GM21737 (cell line): ENCODE results near the gene TMEM250.

Experiments
- ATAC-seq: cut with Tn5 transposase; IDR thresholded peaks from one replicate; pipeline ENCODE4 v1.9.1; 2021; ENCODE audit warnings: mild to moderate bottlenecking, moderate library complexity; ENCODE audit not compliant: unreplicated experiment

Gene TMEM250

DNA sequence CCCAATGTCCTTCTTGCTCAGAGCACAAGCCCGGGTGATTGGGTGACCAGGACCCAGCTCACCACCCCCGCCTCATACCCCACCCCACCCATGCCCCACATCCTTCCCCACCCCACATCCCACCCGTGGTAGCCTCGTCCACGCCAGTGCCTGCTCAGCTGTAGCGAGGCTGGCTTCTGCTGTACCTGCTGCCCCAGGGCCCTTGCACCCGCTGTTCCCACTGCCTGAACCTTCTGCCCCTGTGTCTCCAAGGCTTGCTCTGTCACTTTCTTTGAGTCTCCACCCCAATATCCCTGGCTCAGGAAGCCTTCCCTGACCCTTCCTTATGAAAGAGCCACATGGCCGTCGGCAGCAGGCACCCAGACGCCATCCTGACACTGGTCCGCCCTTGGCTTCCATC, 20.5 kb downstream of the TMEM250 start:
- ATAC-seq, result no peak

DNA sequence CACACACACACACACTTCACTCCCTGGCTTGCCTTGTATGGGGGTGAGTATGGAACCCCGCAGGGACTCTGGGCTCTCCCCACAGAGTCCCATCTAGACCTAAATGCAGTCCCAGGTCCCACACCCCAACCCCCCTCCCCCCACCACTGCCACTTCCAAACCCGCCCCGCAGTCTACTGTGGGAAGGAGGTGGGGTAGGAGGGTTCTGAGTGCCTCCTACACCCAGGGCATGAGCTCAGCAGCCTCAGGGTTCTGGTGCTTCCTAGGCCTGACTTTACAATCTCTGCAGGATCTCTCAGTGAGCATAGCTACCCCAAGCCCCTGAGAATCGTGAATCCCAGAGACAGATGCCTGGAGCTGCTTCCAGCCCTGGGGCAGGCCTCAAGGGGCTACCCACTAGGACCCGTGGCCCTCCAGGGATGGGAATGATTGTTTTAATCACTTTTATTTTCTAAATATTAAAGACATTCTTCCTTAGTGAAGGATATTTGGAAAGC, 22.1 kb downstream of the TMEM250 start:
- ATAC-seq, result no peak

DNA sequence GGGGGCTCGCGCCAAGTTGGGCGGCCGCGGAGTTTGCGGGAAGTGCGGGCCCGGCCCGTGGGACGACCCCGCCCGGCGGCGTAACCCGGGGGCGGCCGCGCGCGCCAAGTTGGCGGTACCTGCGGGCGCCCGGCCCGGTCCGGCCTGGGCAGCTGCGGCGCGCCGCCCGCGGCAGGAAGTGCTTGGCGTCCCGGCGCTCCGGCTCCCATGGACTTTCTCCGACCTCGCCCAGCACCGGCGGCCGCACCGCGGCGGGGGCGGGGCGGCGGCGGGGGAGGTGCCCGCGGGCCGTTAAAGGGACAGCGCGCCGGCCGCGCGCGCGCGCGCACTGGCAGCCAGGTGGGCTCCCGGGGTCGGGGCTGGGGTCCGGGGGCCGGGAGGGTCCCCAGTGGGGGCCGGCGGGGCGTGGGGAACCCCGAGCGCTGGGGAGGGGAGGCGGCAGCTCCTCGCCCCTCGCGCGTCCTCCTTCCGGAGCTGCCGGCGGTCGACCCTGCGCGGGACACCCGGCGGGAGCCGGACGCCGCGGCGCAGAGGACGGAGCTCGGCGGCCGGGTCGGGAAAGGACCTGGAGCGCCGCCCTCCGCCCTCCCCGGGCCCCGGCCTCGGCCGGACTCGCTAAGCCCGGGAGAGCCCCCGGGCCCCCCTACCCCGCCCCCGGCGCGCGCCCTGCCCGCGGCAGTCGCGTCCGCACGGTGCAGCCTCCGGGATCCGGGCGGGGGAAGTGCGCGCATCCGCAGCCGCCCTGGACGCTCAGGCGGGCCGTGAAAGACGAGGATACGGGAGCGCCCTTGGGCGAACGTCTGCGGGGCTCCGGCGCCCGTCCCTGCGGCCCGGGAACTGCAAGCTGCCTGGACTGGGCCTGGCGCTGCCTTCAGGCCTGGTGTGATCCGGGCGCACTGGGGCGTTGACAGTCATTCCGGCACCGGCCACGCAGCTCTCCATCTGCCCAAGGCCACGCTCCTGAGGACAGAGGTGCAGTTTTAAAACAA, 23.3 kb downstream of the TMEM250 start, which contains the start of gene NACC2:
NACC2 (minus strand) TSS at position 220 of the 989 bp plus-strand sequence. CDS start 44,768 bp downstream, outside the sequence.
- no peak for ATAC-seq

- no peak for ATAC-seq
These were observed 24.4 kb downstream of the TMEM250 start for GRCh38 chr9:136093995-136094881.

- ATAC-seq, result no peak
These were observed 25.2 kb downstream of the TMEM250 start for GRCh38 chr9:136093346-136093986.

DNA sequence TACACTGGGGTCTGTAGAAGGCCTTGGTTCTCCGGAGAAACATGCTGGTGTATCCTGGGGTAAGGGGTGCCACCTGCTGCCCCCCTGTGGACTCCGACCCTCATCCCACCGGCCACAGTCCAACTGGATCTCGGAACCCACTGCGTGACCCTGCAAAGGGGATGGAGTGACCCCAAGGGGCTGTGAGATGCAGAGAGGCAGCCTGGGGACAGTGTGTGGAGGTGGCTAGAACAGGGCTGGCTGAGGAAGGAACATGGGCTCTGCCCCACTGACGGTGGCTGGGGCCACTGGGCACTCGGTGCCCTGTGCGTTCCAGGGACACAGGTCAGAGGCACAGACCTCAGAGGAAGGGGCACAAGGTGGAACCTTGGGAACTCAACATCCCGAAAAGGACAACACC, 25.9 kb downstream of the TMEM250 start:
- ATAC-seq, result no peak

DNA sequence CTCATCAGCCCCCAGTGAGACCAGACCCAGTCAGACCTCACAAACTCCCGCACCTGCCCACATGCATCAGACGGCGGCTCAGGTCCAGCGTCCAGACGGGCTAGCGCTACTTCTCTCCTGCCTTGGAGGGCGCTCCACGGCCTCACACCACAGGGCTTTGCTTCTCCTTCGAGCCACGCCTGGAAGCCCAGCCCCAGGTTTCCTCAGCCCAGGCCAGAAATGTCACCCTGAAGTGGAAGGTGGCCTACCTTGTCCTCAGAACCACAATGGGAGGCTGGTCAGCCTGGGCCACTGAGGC, 26.4 kb downstream of the TMEM250 start:
- ATAC-seq, result no peak

- no peak for ATAC-seq
These were observed 26.9 kb downstream of the TMEM250 start for GRCh38 chr9:136091582-136092352.

GRCh38 chr9:136090768-136091581, 27.7 kb downstream of the TMEM250 start:
- ATAC-seq, result no peak

- ATAC-seq, result no peak
These were observed 28.5 kb downstream of the TMEM250 start for GRCh38 chr9:136090056-136090735.

DNA sequence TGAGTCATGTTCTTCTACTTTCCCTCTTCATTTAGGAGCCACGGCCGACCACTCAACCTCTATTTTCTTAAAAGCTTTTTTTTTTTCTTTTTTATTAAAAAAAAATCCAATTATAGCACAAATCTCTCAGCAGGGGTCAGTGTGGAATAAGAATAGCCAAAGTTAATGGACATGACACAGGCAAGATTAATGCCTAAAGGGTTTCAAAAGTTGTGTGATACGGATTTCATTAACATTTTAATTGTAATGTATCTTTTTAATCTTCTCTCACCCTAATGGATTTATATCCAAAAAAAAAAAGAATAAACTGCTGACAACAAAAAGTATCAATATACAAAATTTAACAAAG, 29.0 kb downstream of the TMEM250 start:
- ATAC-seq, result no peak

- no peak for ATAC-seq
These were observed 29.6 kb downstream of the TMEM250 start for GRCh38 chr9:136088939-136089696.

GRCh38 chr9:136088481-136088938, 30.2 kb downstream of the TMEM250 start:
- ATAC-seq, result no peak

DNA sequence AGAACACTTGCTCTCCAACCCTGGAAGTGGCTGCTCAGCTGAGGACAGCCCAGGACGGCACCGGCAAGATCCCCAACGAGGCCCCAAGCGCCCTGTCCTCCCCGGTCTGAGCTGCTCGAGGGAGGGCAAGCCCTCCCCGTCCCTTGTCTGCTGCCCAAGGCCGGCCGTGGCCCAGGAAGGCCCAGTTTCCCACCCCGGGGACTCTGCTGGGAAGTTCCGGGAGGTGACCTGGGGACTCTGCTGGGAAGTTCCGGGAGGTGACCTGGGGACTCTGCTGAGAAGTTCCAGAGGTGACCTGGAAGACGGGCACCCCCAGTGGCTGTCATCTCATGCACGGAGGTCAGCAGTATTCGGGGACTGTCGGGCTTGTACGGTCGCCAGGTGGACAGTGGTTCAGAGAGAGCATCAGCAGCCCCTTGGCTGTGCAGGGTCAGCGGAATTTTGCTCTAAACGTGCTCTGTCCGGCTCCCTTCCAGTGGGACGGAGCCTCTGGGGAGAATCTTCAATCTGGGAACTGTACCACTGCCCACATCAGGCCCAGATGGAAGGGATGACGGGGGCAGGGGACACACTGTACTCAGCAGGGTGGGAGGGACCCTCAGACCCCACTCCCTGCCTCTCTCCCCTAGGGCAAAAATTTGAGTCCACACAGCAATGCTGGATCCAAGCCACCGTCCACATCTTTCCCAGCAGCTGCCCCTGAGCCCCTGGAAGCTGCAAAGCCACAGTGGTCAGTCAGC, 30.8 kb downstream of the TMEM250 start:
- ATAC-seq, result no peak

DNA sequence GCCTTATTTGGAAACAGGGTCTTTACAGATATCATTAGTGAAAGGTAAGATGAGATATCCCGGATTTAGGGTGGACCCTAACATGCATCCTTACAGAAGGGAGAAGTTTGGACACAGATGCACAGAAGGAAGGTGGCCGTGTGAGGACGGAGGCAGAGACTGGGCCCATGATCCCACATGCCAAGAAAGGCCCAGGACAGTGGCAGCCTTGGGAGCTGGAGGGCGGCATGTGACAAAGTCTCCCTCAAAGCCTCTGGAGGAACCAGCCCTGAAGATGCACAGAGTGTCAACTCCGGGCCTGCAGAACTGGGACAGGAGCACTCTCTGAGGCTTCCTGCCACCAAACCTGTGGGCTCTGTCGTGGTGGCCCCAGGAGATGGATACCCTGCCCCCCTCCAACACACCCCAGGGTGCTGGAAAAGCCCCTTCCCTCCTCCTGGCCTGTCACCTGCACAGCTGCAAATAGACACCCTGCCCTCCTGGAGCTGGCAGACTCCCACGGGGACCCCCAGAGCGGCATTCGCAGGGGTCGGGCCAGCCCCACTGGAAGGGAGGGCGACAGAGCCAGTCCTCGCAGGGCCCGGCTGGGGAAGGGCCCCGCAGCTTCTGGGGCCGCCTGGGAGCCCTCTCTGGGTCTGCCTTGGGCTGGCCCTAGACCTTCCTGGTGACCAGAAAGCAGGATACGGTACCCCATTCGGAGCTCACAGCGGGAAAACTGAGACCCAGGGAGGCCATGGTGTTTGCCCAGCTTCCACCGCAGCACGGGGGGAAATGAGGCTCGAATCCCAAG, 31.5 kb downstream of the TMEM250 start:
- no peak for ATAC-seq

GRCh38 chr9:136086213-136086881, 32.3 kb downstream of the TMEM250 start:
- ATAC-seq, result no peak
